Right cardiac atrium (tissue), 5 donors: ENCODE measurements around the gene FXYD4. TPM values are rescaled to one million over a fixed set of nuclear protein-coding genes. Genes with fewer than 3 reads are reported as not detected.
"Not testable (repeated sequence)": the region's sequence is repeated elsewhere in the genome, so short reads cannot be mapped to it uniquely, and the experiment has no call there.

Source experiments
- ATAC-seq, 2 donors: fragments of 200-7000 bp; cut with Tn5 transposase; one replicate each; pipeline versions ENCODE4 v1.8.0 to v1.9.1; 2020; ENCODE audit warnings: moderate library complexity in 2 of 2, mild to moderate bottlenecking in 1 of 2
- DNase-seq, 3 donors: peaks; one replicate each; pipeline ENCODE4 v3.0.0-alpha.2; 2020
- H3K27ac ChIP-seq: one replicate; pipeline ENCODE4 v1.5.1; 2013; ENCODE audit warnings: mild to moderate bottlenecking, low read length, control low read depth, moderate library complexity
- H3K27me3 ChIP-seq: one replicate; pipeline ENCODE4 v1.6.1; 2013; ENCODE audit not compliant: control insufficient read depth, insufficient read depth
- H3K4me1 ChIP-seq: one replicate; pipeline ENCODE4 v1.6.1; 2013; ENCODE audit warnings: low read length; ENCODE audit not compliant: control insufficient read depth, insufficient read depth
- H3K4me3 ChIP-seq: one replicate; pipeline ENCODE4 v1.5.1; 2013; ENCODE audit warnings: low read length, control low read depth
- H3K9me3 ChIP-seq: one replicate; pipeline ENCODE4 v1.6.1; 2013; ENCODE audit warnings: low read length; ENCODE audit not compliant: control insufficient read depth
- WGBS: extraction: QIAGEN DNeasy Blood & Tissue Kit; methylation state at CpG from one replicate; pipeline ENCODE4 v1.1.7; 2013; 5-methylcytosine and 5-hydroxymethylcytosine counted together
- intact Hi-C, 4 donors: fragments of 100-400 bp; cut with DNase I; formaldehyde crosslinking; loops; one replicate each; pipeline versions ENCODE4 v1.11.0 to v1.14.0; 2022 to 2023
- polyA plus RNA-seq: library from polyadenylated mRNA; stranded (reverse); fragments of 200-250 nt; gene quantifications from one replicate; pipeline ENCODE4 v1.2.3, GENCODE V29; 2013
- total RNA-seq, 4 donors: library from RNA; stranded (reverse); fragmentation: NEBNext Ultra II Directional; extraction: Animal tissue kit (Norgen Biotek cat#: 25700); gene quantifications; one replicate each; pipeline ENCODE4 v1.2.1, GENCODE V29; 2021
- donor health status: healthy with polysubstance abuse.
- donor health status: DM: no; HTN: yes; CAD: no.
- donor health status: DM: no; HTN: no; CAD: no.
- donor health status: DM: no; HTN: yes; CAD: no; lungs with severe emphysema.
- donor health status: DM: yes; HTN: yes; CAD: no.

The FXYD4 gene
- total and polyA plus RNA-seq, 5 donors, result not detected

- ATAC-seq, result no peak
- no peak for DNase-seq
- Histone ChIP-seq H3K4me3 (no peak overlapping the region), H3K27ac (no peak overlapping the region), H3K9me3 (no peaks in the 10 kb centered on the region), H3K27me3 (no peaks in the 10 kb centered on the region), H3K4me1 (no peaks in the 10 kb centered on the region)
- WGBS, result 98% methylated on average over 3 of the region's 3 CpGs
- intact Hi-C loops, result no loop called here
Observed at GRCh38 chr10:43333653-43334052, 37.8 kb upstream of the FXYD4 start.

GRCh38 chr10:43336061-43336460, 35.4 kb upstream of the FXYD4 start:
- DNase-seq (no peak), ATAC-seq (no peak)
- Histone ChIP-seq H3K4me3 (no peak overlapping the region), H3K27me3 (no peaks in the 10 kb centered on the region), H3K9me3 (no peaks in the 10 kb centered on the region), H3K27ac (no peak overlapping the region), H3K4me1 (no peaks in the 10 kb centered on the region)
- intact Hi-C loops, result no loop called here
- WGBS, result 86% methylated on average over 3 of the region's 3 CpGs

- Histone ChIP-seq H3K9me3 (no peaks in the 10 kb centered on the region), H3K4me3 (no peak overlapping the region), H3K27ac (no peak overlapping the region), H3K27me3 (no peaks in the 10 kb centered on the region), H3K4me1 (no peaks in the 10 kb centered on the region)
- WGBS, result 82% methylated on average over 9 of the region's 9 CpGs
- DNase-seq (no peak), ATAC-seq (no peak)
- intact Hi-C loops, result no loop called here
Observed at GRCh38 chr10:43336641-43337318, 34.7 kb upstream of the FXYD4 start.

DNA sequence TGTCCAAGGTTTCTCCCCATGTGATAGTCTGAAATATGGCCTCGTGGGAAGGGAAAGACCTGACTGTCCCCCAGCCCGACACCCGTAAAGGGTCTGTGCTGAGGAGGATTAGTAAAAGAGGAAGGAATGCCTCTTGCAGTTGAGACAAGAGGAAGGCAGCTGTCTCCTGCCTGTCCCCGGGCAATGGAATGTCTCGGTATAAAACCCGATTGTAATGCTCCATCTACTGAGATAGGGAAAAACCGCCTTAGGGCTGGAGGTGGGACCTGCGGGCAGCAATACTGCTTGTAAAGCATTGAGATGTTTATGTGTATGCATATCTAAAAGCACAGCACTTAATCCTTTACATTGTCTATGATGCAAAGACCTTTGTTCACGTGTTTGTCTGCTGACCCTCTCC, 33.9 kb upstream of the FXYD4 start:
- DNase-seq, H3K27ac ChIP-seq, H3K4me1 ChIP-seq, ATAC-seq, H3K4me3 ChIP-seq, H3K9me3 ChIP-seq, H3K27me3 ChIP-seq, intact Hi-C loops: not testable (repeated sequence)
- WGBS, result 32% methylated on average over 6 of the region's 9 CpGs

- Histone ChIP-seq H3K4me1 (no peaks in the 10 kb centered on the region), H3K9me3 (no peaks in the 10 kb centered on the region), H3K4me3 (no peak overlapping the region), H3K27ac (no peak overlapping the region), H3K27me3 (no peaks in the 10 kb centered on the region)
- ATAC-seq (no peak), DNase-seq (no peak)
- intact Hi-C loops, result no loop called here
- 82% methylated on average over 12 of the region's 12 CpGs for WGBS
Observed at GRCh38 chr10:43338117-43338516, 33.3 kb upstream of the FXYD4 start.

- WGBS, result 50% methylated on average over 11 of the region's 11 CpGs
- intact Hi-C loops, result no loop called here
Observed at GRCh38 chr10:43339136-43339535, 32.3 kb upstream of the FXYD4 start.

GRCh38 chr10:43340101-43340500, 31.3 kb upstream of the FXYD4 start:
- no peak for DNase-seq
- H3K4me3 ChIP-seq, result no peak overlapping the region
- H3K27ac ChIP-seq, result no peak overlapping the region
- 87% methylated on average over 6 of the region's 6 CpGs for WGBS
- intact Hi-C loops, result loop anchor here in 2 of 4 donors (10.0 kb wide), 1 partner anchor 45 kb away; no protein-coding TSS in a partner anchor
- no peaks in the 10 kb centered on the region for H3K4me1 ChIP-seq
- H3K9me3 ChIP-seq, result no peaks in the 10 kb centered on the region
- H3K27me3 ChIP-seq, result no peaks in the 10 kb centered on the region
- no peak for ATAC-seq

More at GRCh38 chr10:43339136-43339535, 32.3 kb upstream of the FXYD4 start:
- no peak overlapping the region for H3K27ac ChIP-seq
- H3K4me1 ChIP-seq, result no peaks in the 10 kb centered on the region
- no peaks in the 10 kb centered on the region for H3K9me3 ChIP-seq
- H3K27me3 ChIP-seq, result no peaks in the 10 kb centered on the region
- H3K4me3 ChIP-seq, result no peak overlapping the region
- ATAC-seq (peak in 1 of 2 donors; percentile 25), DNase-seq (no peak)

DNA sequence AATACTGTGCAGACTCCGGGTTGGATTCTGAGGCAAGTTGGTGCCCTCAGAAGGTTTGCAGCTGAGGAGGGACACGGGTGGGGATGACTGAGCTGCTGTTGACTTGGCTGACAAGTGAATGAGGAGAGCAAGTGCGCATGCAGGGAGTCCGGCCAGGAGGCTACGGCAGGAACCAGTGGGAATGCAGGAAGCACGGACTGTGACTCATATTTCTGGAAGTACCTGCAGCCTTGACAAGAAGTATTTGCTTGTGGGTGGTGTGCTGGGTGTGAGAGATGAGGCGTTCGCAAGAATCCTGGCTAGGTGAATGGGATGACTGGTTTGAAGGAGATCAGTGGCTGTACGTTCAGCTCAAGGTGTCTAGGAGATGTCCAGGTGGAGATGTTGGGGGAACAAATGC, 30.8 kb upstream of the FXYD4 start:
- ATAC-seq, result no peak
- no peak overlapping the region for H3K4me3 ChIP-seq
- WGBS, result 63% methylated on average over 9 of the region's 9 CpGs
- H3K9me3 ChIP-seq, result no peaks in the 10 kb centered on the region
- intact Hi-C loops, result loop anchor here in 2 of 4 donors (10.0 kb wide), 1 partner anchor 46 kb away; no protein-coding TSS in a partner anchor
- no peaks in the 10 kb centered on the region for H3K4me1 ChIP-seq
- no peaks in the 10 kb centered on the region for H3K27me3 ChIP-seq
- H3K27ac ChIP-seq, result no peak overlapping the region
- no peak for DNase-seq

DNA sequence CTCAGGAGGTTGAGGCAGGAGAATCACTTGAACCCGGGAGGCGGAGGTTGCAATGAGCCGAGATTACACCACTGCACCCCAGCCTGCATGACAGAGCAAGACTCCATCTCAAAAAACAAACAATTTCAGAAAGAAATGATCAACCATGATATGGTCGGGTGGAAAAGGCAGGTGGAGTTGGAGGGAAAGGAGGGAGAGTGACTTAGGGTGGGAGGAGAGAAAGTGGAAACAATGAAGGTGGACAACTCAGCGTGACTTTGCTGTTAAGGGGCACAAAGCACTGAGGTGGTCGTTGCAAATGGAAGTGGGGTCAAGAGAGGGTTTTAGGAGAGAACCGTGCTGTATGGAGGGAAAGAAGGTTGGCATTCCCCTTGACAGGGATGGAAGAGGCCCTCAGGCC, 30.0 kb upstream of the FXYD4 start:
- intact Hi-C loops, result loop anchor here in 2 of 4 donors (10.0 kb wide), 1 partner anchor 47 kb away; no protein-coding TSS in a partner anchor
- no peaks in the 10 kb centered on the region for H3K9me3 ChIP-seq
- no peak overlapping the region for H3K4me3 ChIP-seq
- WGBS, result 88% methylated on average over 7 of the region's 7 CpGs
- DNase-seq (no peak), ATAC-seq (no peak)
- H3K27me3 ChIP-seq, result no peaks in the 10 kb centered on the region
- no peaks in the 10 kb centered on the region for H3K4me1 ChIP-seq
- H3K27ac ChIP-seq, result no peak overlapping the region

DNA sequence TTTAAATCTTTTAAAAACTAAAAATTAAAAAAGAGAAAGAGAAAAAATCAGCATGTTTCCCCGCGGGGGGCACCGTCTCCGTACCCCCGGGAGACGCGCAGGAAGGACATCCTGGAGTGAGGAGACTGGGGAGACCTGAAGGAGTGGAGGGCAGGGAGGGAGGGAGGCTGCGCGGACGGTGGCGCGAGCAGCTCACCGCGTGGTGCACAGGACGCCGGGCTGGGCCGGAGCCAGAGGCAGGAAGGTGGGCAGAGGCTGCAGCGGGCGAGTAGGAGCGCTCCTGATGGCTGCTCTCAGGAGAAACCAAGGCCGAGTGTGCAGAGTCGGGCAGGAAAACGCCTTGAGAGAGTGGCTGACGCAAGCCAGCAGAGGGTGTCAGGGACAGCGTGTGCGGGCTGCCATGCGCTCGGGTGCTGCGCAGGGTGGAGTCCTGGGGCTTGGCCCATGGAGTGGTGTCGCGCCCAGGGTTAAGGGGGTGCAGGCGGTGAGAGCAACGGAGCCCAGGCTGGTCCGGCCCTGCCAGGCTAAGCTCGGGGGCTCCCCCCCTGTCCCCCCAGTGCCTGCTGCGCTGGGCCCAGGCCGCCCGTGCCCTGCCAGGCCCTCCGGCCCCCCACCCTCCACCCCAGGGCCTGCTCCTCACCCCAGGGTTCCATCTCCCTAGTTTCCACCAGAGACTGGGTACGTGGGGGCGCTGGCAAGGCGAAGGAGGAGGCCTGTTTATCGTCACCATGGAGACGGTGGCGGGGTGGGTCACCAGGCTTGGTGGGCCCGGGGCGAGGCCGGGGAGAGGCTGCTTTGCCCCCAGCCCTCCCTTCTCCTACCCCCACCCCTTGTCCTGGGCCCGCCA, 28.9 kb upstream of the FXYD4 start:
- H3K27ac ChIP-seq, result no peak overlapping the region
- ATAC-seq (peak; percentile 42), DNase-seq (peak in 1 of 3 donors; percentile 57)
- WGBS, result 87% methylated on average over 49 of the region's 49 CpGs
- intact Hi-C loops, result loop anchor here in 2 of 4 donors (10.0 kb wide), 1 partner anchor 48 kb away; no protein-coding TSS in a partner anchor
- H3K4me3 ChIP-seq, result no peak overlapping the region
- H3K4me1 ChIP-seq, result no peaks in the 10 kb centered on the region
- H3K27me3 ChIP-seq, result no peaks in the 10 kb centered on the region
- H3K9me3 ChIP-seq, result no peaks in the 10 kb centered on the region

GRCh38 chr10:43343126-43343525, 28.3 kb upstream of the FXYD4 start:
- H3K27me3 ChIP-seq, result no peaks in the 10 kb centered on the region
- no peaks in the 10 kb centered on the region for H3K4me1 ChIP-seq
- ATAC-seq (no peak), DNase-seq (no peak)
- H3K27ac ChIP-seq, result no peak overlapping the region
- WGBS, result 95% methylated on average over 15 of the region's 15 CpGs
- no peak overlapping the region for H3K4me3 ChIP-seq
- intact Hi-C loops, result loop anchor here in 2 of 4 donors (10.0 kb wide), 1 partner anchor 48 kb away; no protein-coding TSS in a partner anchor
- no peaks in the 10 kb centered on the region for H3K9me3 ChIP-seq
